ENCODE data around the gene HHIPL1. TPM values are rescaled to one million over a fixed set of nuclear protein-coding genes. Genes with fewer than 3 reads are reported as not detected.

Gene HHIPL1
- total RNA-seq, 1 donor from 2014 or later, result 5.9 TPM

DNA sequence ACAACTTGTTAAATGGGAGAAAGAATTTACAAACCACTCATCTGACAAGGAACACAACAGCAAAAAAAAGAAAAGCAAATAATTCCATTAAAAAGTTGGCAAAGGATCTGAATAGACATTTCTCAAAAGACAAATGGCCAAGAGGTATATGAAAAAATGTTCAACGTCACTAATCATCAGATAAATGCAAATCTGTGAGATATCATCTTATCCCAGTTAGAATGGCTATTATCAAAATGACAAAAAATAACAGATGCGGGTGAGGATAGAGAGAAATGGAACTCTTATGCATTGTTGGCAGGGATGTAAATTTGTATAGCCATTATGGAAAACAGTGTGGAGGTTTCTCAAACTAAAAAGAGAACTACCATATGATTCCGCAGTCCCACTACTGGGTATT, 69.0 kb downstream of the HHIPL1 start:
- Histone ChIP-seq H3K9me3 (no peaks in the 10 kb centered on the region), H3K4me1 (no peaks in the 10 kb centered on the region), H3K27me3 (no peaks in the 10 kb centered on the region), H3K36me3 (no peaks in the 10 kb centered on the region), H3K27ac (no peak overlapping the region), H3K4me3 (no peak overlapping the region)
- no peak for DNase-seq (ENCODE audit: extremely low spot score in 2 of 2)
- intact Hi-C loops (cut with DNase I), result no loop called here
- no peak for TF ChIP-seq CTCF (IDR thresholded peaks at IDR 0.05)
- no peak for TF ChIP-seq POLR2A (IDR thresholded peaks at IDR 0.05)
- TF ChIP-seq POLR2AphosphoS5 (IDR thresholded peaks at IDR 0.05; ENCODE audit: insufficient read depth in 1 of 2, low read depth in 1 of 2), result no peak

GRCh38 chr14:99715266-99716000, 70.5 kb downstream of the HHIPL1 start:
- H3K9me3 ChIP-seq, result no peaks in the 10 kb centered on the region
- no peak for TF ChIP-seq POLR2AphosphoS5 (IDR thresholded peaks at IDR 0.05; ENCODE audit: insufficient read depth in 1 of 2, low read depth in 1 of 2)
- no peak for TF ChIP-seq CTCF (IDR thresholded peaks at IDR 0.05)
- TF ChIP-seq POLR2A (IDR thresholded peaks at IDR 0.05), result no peak
- no peaks in the 10 kb centered on the region for H3K36me3 ChIP-seq
- DNase-seq (ENCODE audit: extremely low spot score in 2 of 2), result peak in 1 of 2 donors; percentile 88
- no peak overlapping the region for H3K27ac ChIP-seq
- no peaks in the 10 kb centered on the region for H3K4me1 ChIP-seq
- H3K4me3 ChIP-seq, result no peak overlapping the region
- intact Hi-C loops (cut with DNase I), result no loop called here
- no peaks in the 10 kb centered on the region for H3K27me3 ChIP-seq

DNA sequence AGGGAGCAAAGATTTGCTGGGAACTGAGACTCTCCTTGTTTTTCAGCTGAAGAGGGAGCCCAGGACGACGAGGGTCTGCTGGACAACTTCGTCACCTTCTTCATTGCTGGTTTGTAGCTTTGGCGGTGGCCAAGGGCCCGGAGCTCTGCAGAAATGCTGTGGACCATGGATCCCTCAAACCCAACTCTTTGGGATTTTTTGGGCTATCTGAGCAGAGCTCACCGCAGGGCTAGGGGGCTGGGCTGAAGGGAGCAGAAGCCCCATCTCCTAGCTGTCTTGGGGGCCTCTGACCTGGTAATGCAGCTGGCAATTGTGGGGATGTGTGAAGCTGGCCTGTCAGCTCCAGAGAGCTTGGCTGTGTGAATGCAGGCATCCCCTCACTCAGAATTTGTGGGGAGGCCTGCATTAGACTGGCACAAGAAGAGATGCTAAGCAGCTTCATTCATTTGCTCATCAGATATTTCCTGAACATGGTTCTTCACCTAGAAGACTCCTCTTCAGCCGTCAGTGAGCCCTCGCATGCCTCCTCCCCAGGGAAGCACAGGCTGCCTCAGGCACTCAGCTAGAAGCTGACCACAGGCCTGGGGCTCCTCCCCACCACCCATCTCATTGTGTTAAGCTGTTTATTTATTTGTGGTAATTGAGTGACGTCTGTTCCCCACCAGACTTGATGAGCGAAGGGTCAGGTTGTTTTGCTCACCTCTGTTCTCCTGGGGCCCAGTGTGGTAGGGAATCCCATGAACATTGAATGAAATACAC, 71.3 kb downstream of the HHIPL1 start:
- Histone ChIP-seq H3K9me3 (no peaks in the 10 kb centered on the region), H3K36me3 (no peaks in the 10 kb centered on the region), H3K27me3 (no peaks in the 10 kb centered on the region), H3K4me1 (no peaks in the 10 kb centered on the region), H3K27ac (no peak overlapping the region), H3K4me3 (no peak overlapping the region)
- intact Hi-C loops (cut with DNase I), result no loop called here
- TF ChIP-seq POLR2A (IDR thresholded peaks at IDR 0.05) (no peak), POLR2AphosphoS5 (IDR thresholded peaks at IDR 0.05; ENCODE audit: insufficient read depth in 1 of 2, low read depth in 1 of 2) (no peak), CTCF (IDR thresholded peaks at IDR 0.05) (no peak)
- DNase-seq (ENCODE audit: extremely low spot score in 2 of 2), result peak in 1 of 2 donors; percentile 84

GRCh38 chr14:99716850-99717681, 72.1 kb downstream of the HHIPL1 start:
- no peak overlapping the region for H3K4me3 ChIP-seq
- no peaks in the 10 kb centered on the region for H3K9me3 ChIP-seq
- H3K27me3 ChIP-seq, result no peaks in the 10 kb centered on the region
- TF ChIP-seq CTCF (IDR thresholded peaks at IDR 0.05), result no peak
- TF ChIP-seq POLR2AphosphoS5 (IDR thresholded peaks at IDR 0.05; ENCODE audit: insufficient read depth in 1 of 2, low read depth in 1 of 2), result no peak
- no peak for TF ChIP-seq POLR2A (IDR thresholded peaks at IDR 0.05)
- peak in 1 of 2 donors; percentile 74 for DNase-seq (ENCODE audit: extremely low spot score in 2 of 2)
- H3K4me1 ChIP-seq, result no peaks in the 10 kb centered on the region
- intact Hi-C loops (cut with DNase I), result no loop called here
- no peak overlapping the region for H3K27ac ChIP-seq
- H3K36me3 ChIP-seq, result no peaks in the 10 kb centered on the region
